GM06990 (cell line): ENCODE results near the gene LAYN.

Experiments used
- DNase-seq: peaks from one replicate; pipeline ENCODE4 v3.0.0-alpha.2; 2011; ENCODE audit not compliant: insufficient read length; ENCODE audit errors: extremely low read depth
- H3K27me3 ChIP-seq: replicated peaks from 2 replicates; pipeline ENCODE4 v1.6.0; 2011; ENCODE audit warnings: low read length; ENCODE audit not compliant: control insufficient read depth, insufficient read depth
- H3K36me3 ChIP-seq: 2 replicates; pipeline ENCODE4 v1.5.1; 2011; ENCODE audit warnings: low read length; ENCODE audit not compliant: control insufficient read depth, insufficient read depth
- H3K4me3 ChIP-seq: replicated peaks from 2 replicates; pipeline ENCODE4 v1.5.1; 2011; ENCODE audit warnings: low read depth, mild to moderate bottlenecking, control low read depth, low read length
- CTCF ChIP-seq: IDR thresholded peaks from 2 replicates; pipeline ENCODE4 v1.5.1; 2011; ENCODE audit warnings: low read length, control low read depth, mild to moderate bottlenecking, inconsistent platforms; ENCODE audit not compliant: insufficient read depth, poor library complexity, severe bottlenecking

Gene LAYN

DNA sequence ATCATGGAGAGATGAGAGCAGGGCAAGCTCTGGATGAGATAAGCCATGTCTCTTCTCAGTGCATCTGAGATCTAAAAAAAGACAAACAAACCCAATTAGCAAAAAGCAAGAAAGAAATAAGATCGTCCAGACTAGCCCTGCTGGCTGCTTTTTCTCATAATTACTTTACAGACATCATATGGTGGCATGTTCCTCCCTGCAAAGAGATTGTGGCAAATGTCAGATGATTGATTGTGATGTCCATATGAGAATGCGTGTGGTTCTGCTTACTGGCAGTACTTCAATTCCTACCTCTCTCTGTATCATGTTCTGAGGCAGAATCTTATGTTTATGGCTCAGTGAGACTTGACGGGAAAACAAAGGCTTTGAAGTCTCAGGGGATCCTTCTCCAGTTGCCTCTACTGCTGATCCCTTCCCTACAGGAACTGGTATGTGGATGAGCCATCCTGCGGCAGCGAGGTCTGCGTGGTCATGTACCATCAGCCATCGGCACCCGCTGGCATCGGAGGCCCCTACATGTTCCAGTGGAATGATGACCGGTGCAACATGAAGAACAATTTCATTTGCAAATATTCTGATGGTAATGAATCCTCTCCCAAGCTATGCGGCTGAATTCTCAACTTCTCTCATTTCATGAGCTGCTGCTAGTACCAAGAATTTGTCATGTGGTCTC is 8.8 kb downstream of the LAYN start:
- no peak for DNase-seq
- no peak for TF ChIP-seq CTCF
- Histone ChIP-seq H3K4me3 (no peak overlapping the region), H3K27me3 (peaks cover 5% of the 10 kb centered on the region), H3K36me3 (no peaks in the 10 kb centered on the region)

GRCh38 chr11:111549869-111550203 is 9.3 kb downstream of the LAYN start:
- no peak for DNase-seq
- TF ChIP-seq CTCF: no peak
- Histone ChIP-seq H3K36me3 (no peaks in the 10 kb centered on the region), H3K27me3 (peaks cover 5% of the 10 kb centered on the region), H3K4me3 (no peak overlapping the region)

GRCh38 chr11:111550258-111550657 is 9.7 kb downstream of the LAYN start:
- no peak for DNase-seq
- Histone ChIP-seq H3K36me3 (no peaks in the 10 kb centered on the region), H3K4me3 (no peak overlapping the region), H3K27me3 (peaks cover 5% of the 10 kb centered on the region)
- no peak for TF ChIP-seq CTCF

DNA sequence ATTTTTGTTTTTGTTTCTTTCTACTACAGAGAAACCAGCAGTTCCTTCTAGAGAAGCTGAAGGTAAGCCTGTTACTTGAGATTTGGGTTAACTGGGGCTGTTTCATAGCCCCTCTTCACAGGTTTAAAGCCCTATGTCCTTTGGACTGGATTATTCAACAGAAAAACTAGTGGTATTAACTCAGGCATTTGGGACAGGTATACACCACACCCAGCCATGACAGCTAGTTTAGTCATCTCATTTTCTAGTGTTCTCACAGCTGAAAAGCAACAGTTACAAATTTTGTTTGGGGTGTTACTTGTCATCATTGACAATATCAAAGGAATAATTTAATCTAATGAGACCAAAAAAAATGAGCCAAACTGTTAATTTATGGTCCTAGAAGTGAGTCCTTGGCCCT is 14.0 kb downstream of the LAYN start:
- no peak overlapping the region for H3K4me3 ChIP-seq
- no peak for TF ChIP-seq CTCF
- H3K36me3 ChIP-seq: no peaks in the 10 kb centered on the region
- H3K27me3 ChIP-seq: no peaks in the 10 kb centered on the region; the same call in 1 of the 2 replicates
- DNase-seq: no peak

- H3K4me3 ChIP-seq: no peak overlapping the region
- DNase-seq: no peak
- H3K27me3 ChIP-seq: no peaks in the 10 kb centered on the region; the same call in 1 of the 2 replicates
- H3K36me3 ChIP-seq: no peaks in the 10 kb centered on the region
- TF ChIP-seq CTCF: no peak
These were observed 14.7 kb downstream of the LAYN start for GRCh38 chr11:111555255-111555654.
